DOHH2 (cell line): ENCODE results near the gene PARM1.

ENCODE experiments used
- CTCF ChIP-seq: fragments of 200-600 bp; sonication (generic); IDR thresholded peaks from one replicate; pipeline ENCODE4 v1.5.1; 2014; ENCODE audit warnings: antibody characterized with exemption, mild to moderate bottlenecking, low read depth, low read length; ENCODE audit not compliant: poor library complexity, severe bottlenecking
- EZH2phosphoT487 ChIP-seq: fragments of 200-600 bp; sonication (generic); IDR thresholded peaks from 2 replicates; pipeline ENCODE4 v1.6.1; 2017; ENCODE audit warnings: borderline replicate concordance, mild to moderate bottlenecking, antibody characterized with exemption, low read length, moderate library complexity, mixed read lengths

- TF ChIP-seq CTCF (no peak), EZH2phosphoT487 (no peak)
These were observed 66.9 kb downstream of the PARM1 start for GRCh38 chr4:74999714-75000309.
